CD4-positive, alpha-beta T cell (primary cell): ENCODE results near the gene CADM2. TPM values are rescaled to one million over a fixed set of nuclear protein-coding genes. Genes with fewer than 3 reads are reported as not detected.

Source experiments
- ATAC-seq: fragments of 200-7000 bp; cut with Tn5 transposase; one replicate; pipeline ENCODE4 v1.10.0; 2022; ENCODE audit warnings: mild to moderate bottlenecking; ENCODE audit not compliant: poor library complexity
- CTCF ChIA-PET: fragments of 350-600 bp; sonication (Branson Sonifier 250); formaldehyde crosslinking; loops from one replicate; lab custom pipeline; 2021; ENCODE audit warnings: antibody characterized with exemption, inconsistent platforms; lab: Charles Lee
- POLR2A ChIA-PET: fragments of 350-600 bp; sonication (Branson Sonifier 250); formaldehyde crosslinking; loops from one replicate; lab custom pipeline; 2021; ENCODE audit warnings: antibody characterized with exemption, inconsistent platforms; lab: Charles Lee
- DNase-seq, 14 experiments: peaks; one replicate each; pipeline ENCODE4 v3.0.0-alpha.2; 2013 to 2020; ENCODE audit warnings: mixed read lengths in 2 of 14
- H3K27ac ChIP-seq, 2 donors: one replicate each; pipeline versions ENCODE4 v1.5.1 to v1.7.0; 2013; ENCODE audit warnings: low read length in 2 of 2, low read depth in 1 of 2, mild to moderate bottlenecking in 1 of 2
- H3K27me3 ChIP-seq, 2 experiments: 1 replicate in 1 of 2; 2 replicates in 1 of 2; pipeline versions ENCODE4 v1.6.1 to v1.7.0; 2013; ENCODE audit warnings: low read length in 2 of 2, control low read depth in 1 of 2, mild to moderate bottlenecking in 1 of 2, moderate library complexity in 1 of 2; ENCODE audit not compliant: insufficient read depth in 2 of 2, control insufficient read depth in 1 of 2
- H3K36me3 ChIP-seq: one replicate; pipeline ENCODE4 v1.6.1; 2013; ENCODE audit warnings: low read length, control low read depth; ENCODE audit not compliant: insufficient read depth
- H3K4me1 ChIP-seq: one replicate; pipeline ENCODE4 v1.6.1; 2013; ENCODE audit warnings: low read length, control low read depth; ENCODE audit not compliant: insufficient read depth
- H3K4me3 ChIP-seq: one replicate; pipeline ENCODE4 v1.5.1; 2013; ENCODE audit warnings: mild to moderate bottlenecking, low read length, moderate library complexity
- H3K9me3 ChIP-seq, 2 experiments: 1 replicate in 1 of 2; 2 replicates in 1 of 2; pipeline versions ENCODE4 v1.6.1 to v1.7.0; 2013; ENCODE audit warnings: low read length in 2 of 2, mild to moderate bottlenecking in 2 of 2, control low read depth in 1 of 2, moderate library complexity in 1 of 2; ENCODE audit not compliant: control insufficient read depth in 1 of 2, insufficient read depth in 1 of 2
- H3K27ac Mint-ChIP-seq: one replicate; pipeline ENCODE4 v1.8.0; 2020; ENCODE audit warnings: mixed read lengths
- H3K27me3 Mint-ChIP-seq: one replicate; pipeline ENCODE4 v1.8.0; 2021; ENCODE audit warnings: mixed read lengths
- H3K36me3 Mint-ChIP-seq: one replicate; pipeline ENCODE4 v1.8.0; 2021; ENCODE audit warnings: low read depth, mixed read lengths
- H3K4me1 Mint-ChIP-seq: one replicate; pipeline ENCODE4 v1.8.0; 2021; ENCODE audit warnings: low read depth, mixed read lengths
- H3K4me3 Mint-ChIP-seq: one replicate; pipeline ENCODE4 v1.8.0; 2020; ENCODE audit warnings: mild to moderate bottlenecking, mixed read lengths
- H3K9me3 Mint-ChIP-seq: one replicate; pipeline ENCODE4 v1.8.0; 2020; ENCODE audit warnings: mixed read lengths
- CTCF ChIP-seq: fragments of 200-600 bp; IDR thresholded peaks from one replicate; pipeline ENCODE4 v1.8.0; 2022; ENCODE audit warnings: antibody characterized with exemption, mild to moderate bottlenecking
- intact Hi-C, 2 experiments: fragments of 100-400 bp; cut with DNase I in 1 of 2; cut with micrococcal nuclease in 1 of 2; formaldehyde crosslinking; loops; one replicate each; pipeline versions ENCODE4 v1.15.1 to v1.9.0; 2023 to 2025; cut with DNase I, micrococcal nuclease
- total RNA-seq, 174 experiments: library from RNA in 2 of 174; stranded (reverse) in 2 of 174; gene quantifications; one replicate each; pipeline ENCODE4 v1.2.3 and lab custom pipeline; 2021 to 2026

CADM2 gene
- total RNA-seq, 2 experiments from 2014 or later = 0.03 to 0.11 TPM

- ATAC-seq = no peak
- Mint-ChIP-seq H3K36me3 (no peaks in the 10 kb centered on the region), H3K27me3 (no peaks in the 10 kb centered on the region), H3K4me3 (no peak overlapping the region), H3K27ac (no peak overlapping the region), H3K4me1 (no peaks in the 10 kb centered on the region), H3K9me3 (no peaks in the 10 kb centered on the region)
- no peak overlapping the region for H3K27ac ChIP-seq
- ChIA-PET CTCF (no interaction called here), POLR2A (no interaction called here)
- H3K4me3 ChIP-seq = no peak overlapping the region
- H3K9me3 ChIP-seq = no peaks in the 10 kb centered on the region
- H3K27me3 ChIP-seq = no peaks in the 10 kb centered on the region
- no peak for DNase-seq
- intact Hi-C loops = no loop called here
- TF ChIP-seq CTCF = no peak
- no peaks in the 10 kb centered on the region for H3K4me1 ChIP-seq
- H3K36me3 ChIP-seq = no peaks in the 10 kb centered on the region
These were observed 627.2 kb downstream of the CADM2 start for GRCh38 chr3:85586018-85586417.

- CTCF ChIA-PET = no interaction called here
- H3K27ac ChIP-seq = no peak overlapping the region
- H3K27me3 Mint-ChIP-seq = no peaks in the 10 kb centered on the region
- H3K36me3 Mint-ChIP-seq = no peaks in the 10 kb centered on the region
- no peaks in the 10 kb centered on the region for H3K4me1 Mint-ChIP-seq
- H3K27ac Mint-ChIP-seq = no peak overlapping the region
- no peaks in the 10 kb centered on the region for H3K36me3 ChIP-seq
- POLR2A ChIA-PET = no interaction called here
- ATAC-seq (no peak), DNase-seq (no peak)
- H3K27me3 ChIP-seq = no peaks in the 10 kb centered on the region
- no peaks in the 10 kb centered on the region for H3K9me3 ChIP-seq
- no peak overlapping the region for H3K4me3 ChIP-seq
- H3K9me3 Mint-ChIP-seq = no peaks in the 10 kb centered on the region
- TF ChIP-seq CTCF = no peak
- H3K4me1 ChIP-seq = no peaks in the 10 kb centered on the region
- intact Hi-C loops = no loop called here
- H3K4me3 Mint-ChIP-seq = no peak overlapping the region
These were observed 630.4 kb downstream of the CADM2 start for GRCh38 chr3:85589145-85589544.

- CTCF ChIA-PET = no interaction called here
- intact Hi-C loops = no loop called here
- POLR2A ChIA-PET = no interaction called here
- Histone ChIP-seq H3K36me3 (no peaks in the 10 kb centered on the region), H3K27me3 (no peaks in the 10 kb centered on the region), H3K9me3 (no peaks in the 10 kb centered on the region), H3K4me3 (no peak overlapping the region), H3K4me1 (no peaks in the 10 kb centered on the region), H3K27ac (no peak overlapping the region)
- Mint-ChIP-seq H3K4me1 (no peaks in the 10 kb centered on the region), H3K27ac (no peak overlapping the region), H3K36me3 (no peaks in the 10 kb centered on the region), H3K27me3 (no peaks in the 10 kb centered on the region), H3K4me3 (no peak overlapping the region), H3K9me3 (no peaks in the 10 kb centered on the region)
- ATAC-seq (no peak), DNase-seq (no peak)
- no peak for TF ChIP-seq CTCF
These were observed 632.7 kb downstream of the CADM2 start for GRCh38 chr3:85591451-85591850.
